Tibial nerve (tissue), 4 donors: ENCODE measurements around the gene GNAL. TPM values are rescaled to one million over a fixed set of nuclear protein-coding genes. Genes with fewer than 3 reads are reported as not detected.
"Not testable (repeated sequence)": the region's sequence is repeated elsewhere in the genome, so short reads cannot be mapped to it uniquely, and the experiment has no call there.

Experiments used
- DNase-seq, 2 donors: peaks; one replicate each; pipeline ENCODE4 v3.0.0-alpha.2; 2019; ENCODE audit warnings: low spot score in 2 of 2
- H3K27ac ChIP-seq, 4 donors: fragments of 200-600 bp; sonication (generic) in 3 of 4; one replicate each; pipeline ENCODE4 v1.5.1; 2017 to 2019; ENCODE audit warnings: mild to moderate bottlenecking in 1 of 4
- H3K27me3 ChIP-seq, 2 donors: fragments of 200-600 bp; sonication (generic) in 1 of 2; one replicate each; pipeline versions ENCODE4 v1.5.1 to v1.6.0; 2017 to 2019
- H3K36me3 ChIP-seq, 3 donors: fragments of 200-600 bp; sonication (generic); one replicate each; pipeline ENCODE4 v1.5.1; 2018 to 2019
- H3K4me1 ChIP-seq, 4 donors: fragments of 200-600 bp; sonication (generic) in 3 of 4; one replicate each; pipeline ENCODE4 v1.5.1; 2017 to 2019
- H3K4me3 ChIP-seq, 4 donors: fragments of 200-600 bp; sonication (generic) in 3 of 4; one replicate each; pipeline ENCODE4 v1.5.1; 2017 to 2019; ENCODE audit warnings: mild to moderate bottlenecking in 1 of 4, moderate library complexity in 1 of 4
- H3K9me3 ChIP-seq, 4 donors: fragments of 200-600 bp; sonication (generic) in 3 of 4; one replicate each; pipeline ENCODE4 v1.5.1; 2017 to 2019
- CTCF ChIP-seq, 5 experiments: fragments of 200-600 bp in 3 of 5; fragments of 450-650 bp in 2 of 5; sonication (generic) in 3 of 5; IDR thresholded peaks; one replicate each; pipeline ENCODE4 v1.5.1; 2016 to 2019; ENCODE audit warnings: antibody characterized with exemption in 5 of 5, mild to moderate bottlenecking in 3 of 5, moderate library complexity in 2 of 5
- EP300 ChIP-seq, 2 donors: sonication (generic); formaldehyde crosslinking; IDR thresholded peaks; one replicate each; pipeline ENCODE4 v1.6.1; 2017; ENCODE audit warnings: antibody characterized with exemption in 2 of 2, mild to moderate bottlenecking in 1 of 2
- POLR2A ChIP-seq, 2 donors: fragments of 450-650 bp; IDR thresholded peaks; one replicate each; pipeline ENCODE4 v1.6.1; 2017; ENCODE audit warnings: antibody characterized with exemption in 2 of 2, mild to moderate bottlenecking in 2 of 2, moderate library complexity in 2 of 2
- WGBS, 2 donors: methylation state at CpG; one replicate each; pipeline ENCODE4 v1.1.5; 2018; 5-methylcytosine and 5-hydroxymethylcytosine counted together
- total RNA-seq, 4 donors: library from RNA; depleted of rRNA; stranded (reverse); fragments of >200 nt; gene quantifications; one replicate each; pipeline ENCODE4 v1.1.0, GENCODE V29; 2016

GNAL gene
- total RNA-seq, 4 donors from 2014 or later = 11.3 to 17.3 (median 14.4) TPM

- not testable (repeated sequence) for H3K27me3 ChIP-seq, H3K4me3 ChIP-seq, DNase-seq, H3K4me1 ChIP-seq, H3K9me3 ChIP-seq, H3K36me3 ChIP-seq, H3K27ac ChIP-seq
- TF ChIP-seq EP300 (IDR thresholded peaks at IDR 0.05) = peak in 1 of 2 donors; percentile 15
- WGBS, 2 donors = 44 to 53% methylated on average over 4 of the region's 4 CpGs
Observed at GRCh38 chr18:11916880-11917279, 227.8 kb downstream of the GNAL start.

- DNase-seq, H3K36me3 ChIP-seq, H3K9me3 ChIP-seq, H3K4me1 ChIP-seq, H3K27me3 ChIP-seq, H3K4me3 ChIP-seq, H3K27ac ChIP-seq: not testable (repeated sequence)
- 80 to 84% methylated on average over 5 of the region's 5 CpGs for WGBS, 2 donors
Observed at GRCh38 chr18:11919522-11919921, 230.5 kb downstream of the GNAL start.

- Histone ChIP-seq H3K4me3 (no peak overlapping the region), H3K27ac (no peak overlapping the region), H3K9me3 (no peaks in the 10 kb centered on the region), H3K4me1 (no peaks in the 10 kb centered on the region), H3K27me3 (no peaks in the 10 kb centered on the region), H3K36me3 (no peaks in the 10 kb centered on the region)
- DNase-seq = no peak
- TF ChIP-seq CTCF (IDR thresholded peaks at IDR 0.05) (no peak), EP300 (IDR thresholded peaks at IDR 0.05) (no peak), POLR2A (IDR thresholded peaks at IDR 0.05) (no peak)
- WGBS, 2 donors = 98% methylated on average over 3 of the region's 3 CpGs
Observed at GRCh38 chr18:11923450-11923849, 234.4 kb downstream of the GNAL start.

GRCh38 chr18:11925800-11926481 is 236.9 kb downstream of the GNAL start:
- DNase-seq = no peak
- 65 to 71% methylated on average over 12 of the region's 12 CpGs for WGBS, 2 donors

GRCh38 chr18:11927497-11927896 is 238.4 kb downstream of the GNAL start:
- DNase-seq = no peak
- no peaks in the 10 kb centered on the region for H3K36me3 ChIP-seq
- WGBS, 2 donors = 13 to 14% methylated on average over 1 of the region's 1 CpG
- H3K4me1 ChIP-seq = no peaks in the 10 kb centered on the region
- TF ChIP-seq EP300 (IDR thresholded peaks at IDR 0.05) (no peak), POLR2A (IDR thresholded peaks at IDR 0.05) (no peak), CTCF (IDR thresholded peaks at IDR 0.05) (no peak)
- H3K4me3 ChIP-seq = no peak overlapping the region
- H3K27me3 ChIP-seq = no peaks in the 10 kb centered on the region
- H3K9me3 ChIP-seq = no peaks in the 10 kb centered on the region
- no peak overlapping the region for H3K27ac ChIP-seq

More at GRCh38 chr18:11925800-11926481, 236.9 kb downstream of the GNAL start:
- no peak overlapping the region for H3K27ac ChIP-seq
- H3K9me3 ChIP-seq = no peaks in the 10 kb centered on the region
- no peaks in the 10 kb centered on the region for H3K4me1 ChIP-seq
- no peak overlapping the region for H3K4me3 ChIP-seq
- TF ChIP-seq EP300 (IDR thresholded peaks at IDR 0.05) (no peak), POLR2A (IDR thresholded peaks at IDR 0.05) (no peak), CTCF (IDR thresholded peaks at IDR 0.05) (no peak)
- H3K27me3 ChIP-seq = no peaks in the 10 kb centered on the region
- no peaks in the 10 kb centered on the region for H3K36me3 ChIP-seq

GRCh38 chr18:11932393-11932792 is 243.3 kb downstream of the GNAL start:
- no peaks in the 10 kb centered on the region for H3K36me3 ChIP-seq
- TF ChIP-seq EP300 (IDR thresholded peaks at IDR 0.05) = no peak
- no peak for TF ChIP-seq POLR2A (IDR thresholded peaks at IDR 0.05)
- no peak for TF ChIP-seq CTCF (IDR thresholded peaks at IDR 0.05)
- no peaks in the 10 kb centered on the region for H3K27me3 ChIP-seq
- DNase-seq = no peak
- no peaks in the 10 kb centered on the region for H3K4me1 ChIP-seq
- H3K4me3 ChIP-seq = no peak overlapping the region
- WGBS, 2 donors = 90 to 91% methylated on average over 10 to 14 of the region's 14 CpGs
- no peak overlapping the region for H3K27ac ChIP-seq
- H3K9me3 ChIP-seq = no peaks in the 10 kb centered on the region

Other genes starting within 250 kb of the GNAL start
- not detected for gene SLC35G4, start 79.7 kb upstream of the GNAL start, total RNA-seq
- gene CHMP1B, start 162.1 kb downstream of the GNAL start, total RNA-seq = 10 to 100 TPM; 31.2 to 49.8 (median 38.1) TPM
- gene MPPE1, start 219.1 kb downstream of the GNAL start, total RNA-seq = 10 to 100 TPM; 13.3 to 33.2 (median 27.7) TPM